Measurements from ENCODE around the gene RWDD2A.
"Not testable (repeated sequence)": the region's sequence is repeated elsewhere in the genome, so short reads cannot be mapped to it uniquely, and the experiment has no call there.

The RWDD2A gene

GRCh38 chr6:83185096-83185495 is 8.1 kb upstream of the RWDD2A start:
- Mint-ChIP-seq H3K27me3 (no peaks in the 10 kb centered on the region), H3K27ac (no peak overlapping the region), H3K36me3 (ENCODE audit: low read depth) (peaks cover 93% of the 10 kb centered on the region), H3K9me3 (no peaks in the 10 kb centered on the region), H3K4me3 (no peak overlapping the region), H3K4me1 (ENCODE audit: low read depth) (peaks cover 22% of the 10 kb centered on the region)
- no peak for DNase-seq

DNA sequence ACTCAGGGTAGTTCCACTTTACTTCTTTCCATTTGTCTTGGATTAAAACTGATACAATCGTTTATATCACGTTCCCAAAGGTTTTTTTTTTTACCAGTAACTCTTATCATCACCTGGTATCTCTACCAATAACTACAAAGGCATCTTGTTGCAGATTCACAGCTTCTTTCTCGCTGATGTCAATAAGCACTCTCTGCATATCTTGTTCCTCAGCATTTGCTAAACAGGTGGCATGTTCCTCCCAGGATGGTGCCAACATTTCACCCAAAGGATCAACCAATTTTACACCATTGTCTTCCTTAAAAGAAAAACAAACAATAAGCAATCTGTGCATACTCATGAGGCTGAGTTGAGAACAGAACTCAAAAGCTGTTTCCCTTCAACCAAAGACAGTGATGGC is 4.7 kb upstream of the RWDD2A start:
- H3K27me3 Mint-ChIP-seq: no peaks in the 10 kb centered on the region

GRCh38 chr6:83190626-83191025 is 2.5 kb upstream of the RWDD2A start:
- no peak for DNase-seq
- Mint-ChIP-seq H3K36me3 (ENCODE audit: low read depth) (peaks cover 62% of the 10 kb centered on the region), H3K9me3 (no peaks in the 10 kb centered on the region), H3K4me3 (no peak overlapping the region), H3K4me1 (ENCODE audit: low read depth) (peaks cover 42% of the 10 kb centered on the region), H3K27me3 (no peaks in the 10 kb centered on the region), H3K27ac (no peak overlapping the region)

More for the DNA sequence above, 4.7 kb upstream of the RWDD2A start:
- Mint-ChIP-seq H3K9me3 (no peaks in the 10 kb centered on the region), H3K36me3 (ENCODE audit: low read depth) (peaks cover 82% of the 10 kb centered on the region), H3K4me3 (no peak overlapping the region), H3K27ac (no peak overlapping the region), H3K4me1 (ENCODE audit: low read depth) (peaks cover 30% of the 10 kb centered on the region)
- no peak for DNase-seq

DNA sequence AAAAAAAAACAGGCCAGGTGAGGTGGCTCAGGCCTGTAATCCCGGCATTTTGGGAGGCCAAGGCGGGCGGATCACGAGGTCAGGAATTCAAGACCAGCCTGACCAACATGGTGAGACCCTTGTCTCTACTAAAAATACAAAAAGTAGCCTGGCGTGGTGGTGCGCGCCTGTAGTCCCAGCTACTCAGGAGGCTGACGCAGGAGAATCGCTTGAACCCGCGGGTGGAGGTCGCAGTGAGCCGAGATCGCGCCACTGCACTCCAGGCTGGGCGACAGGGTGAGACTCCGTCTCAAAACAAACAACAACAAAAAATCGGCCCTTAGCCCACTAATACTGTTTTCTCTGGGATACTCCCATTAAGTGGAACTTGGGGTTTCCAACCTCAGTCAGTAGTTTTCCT is 1.2 kb upstream of the RWDD2A start:
- DNase-seq, H3K27me3 Mint-ChIP-seq, H3K9me3 Mint-ChIP-seq: not testable (repeated sequence)
- peaks cover 53% of the 10 kb centered on the region for H3K36me3 Mint-ChIP-seq (ENCODE audit: low read depth)
- H3K4me3 Mint-ChIP-seq: peak overlapping the region; percentile 98
- peak overlapping the region; percentile 97 for H3K27ac Mint-ChIP-seq
- H3K4me1 Mint-ChIP-seq (ENCODE audit: low read depth): peaks cover 42% of the 10 kb centered on the region

DNA sequence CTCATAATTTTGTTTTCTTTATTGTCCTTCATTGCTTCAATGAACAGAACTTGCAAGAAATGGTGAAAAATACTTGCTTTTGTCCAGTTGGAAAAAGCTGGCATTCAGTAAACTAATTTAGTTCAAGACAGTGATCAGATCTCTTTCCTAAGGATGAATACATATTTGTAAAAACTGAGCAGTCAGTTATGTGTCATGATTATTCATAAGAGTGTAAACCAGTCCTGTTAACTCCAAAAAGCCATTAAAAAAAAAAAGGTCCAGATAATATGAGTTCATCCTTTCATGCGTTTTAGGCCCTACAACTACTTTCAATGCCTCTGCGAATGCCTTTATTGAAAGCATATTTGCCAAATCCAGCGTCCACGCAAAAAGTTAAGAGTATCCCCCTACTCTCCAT is 701 bp upstream of the RWDD2A start:
- H3K27me3 Mint-ChIP-seq: no peaks in the 10 kb centered on the region
- H3K9me3 Mint-ChIP-seq: no peaks in the 10 kb centered on the region
- H3K36me3 Mint-ChIP-seq (ENCODE audit: low read depth): peaks cover 53% of the 10 kb centered on the region
- H3K27ac Mint-ChIP-seq: peak overlapping the region; percentile 97
- H3K4me1 Mint-ChIP-seq (ENCODE audit: low read depth): peaks cover 42% of the 10 kb centered on the region
- no peak for DNase-seq
- peak overlapping the region; percentile 98 for H3K4me3 Mint-ChIP-seq

- Mint-ChIP-seq H3K4me3 (peak overlapping the region; percentile 98), H3K27me3 (no peaks in the 10 kb centered on the region), H3K36me3 (ENCODE audit: low read depth) (peaks cover 39% of the 10 kb centered on the region), H3K27ac (no peak overlapping the region), H3K9me3 (no peaks in the 10 kb centered on the region), H3K4me1 (ENCODE audit: low read depth) (peaks cover 40% of the 10 kb centered on the region)
- peak; percentile 52 for DNase-seq
Measured at GRCh38 chr6:83193747-83194566, 800 bp downstream of the RWDD2A start.

DNA sequence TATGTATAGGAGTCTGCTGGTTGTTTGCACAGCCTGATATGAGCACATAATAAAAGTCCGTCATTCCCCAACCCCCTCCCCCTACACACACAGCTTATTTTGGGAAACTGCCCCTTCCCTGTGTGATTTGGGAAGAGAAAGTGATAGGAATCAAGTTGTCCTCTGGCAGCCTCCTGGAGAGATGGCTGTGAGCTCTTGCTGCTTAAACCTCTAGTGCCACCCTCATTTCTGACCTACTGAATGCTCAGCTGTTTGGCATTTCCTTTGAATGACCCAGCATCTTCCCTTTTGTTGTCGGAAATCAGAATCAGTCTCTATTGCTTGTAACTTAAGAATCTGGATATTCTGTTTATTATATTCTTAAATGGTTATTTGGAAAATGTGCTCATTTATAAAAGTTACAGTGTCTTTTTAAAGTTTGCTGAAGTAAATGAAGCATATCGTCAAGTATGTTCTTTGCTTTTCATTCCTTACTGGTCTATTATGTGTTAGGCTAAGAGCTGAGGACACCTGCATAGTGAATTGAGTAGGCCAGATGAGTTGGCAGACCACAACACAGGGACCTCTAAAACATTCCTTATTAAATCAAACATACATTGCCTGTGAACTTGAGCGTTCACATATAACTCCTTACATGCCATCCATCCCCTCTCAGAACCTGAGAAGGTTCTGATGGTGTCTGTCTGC is 5.5 kb downstream of the RWDD2A start:
- Mint-ChIP-seq H3K36me3 (ENCODE audit: low read depth) (peaks cover 6% of the 10 kb centered on the region), H3K4me3 (no peak overlapping the region), H3K4me1 (ENCODE audit: low read depth) (peaks cover 22% of the 10 kb centered on the region), H3K9me3 (no peaks in the 10 kb centered on the region), H3K27me3 (no peaks in the 10 kb centered on the region), H3K27ac (no peak overlapping the region)
- DNase-seq: no peak

- Mint-ChIP-seq H3K27ac (no peak overlapping the region), H3K9me3 (no peaks in the 10 kb centered on the region), H3K27me3 (no peaks in the 10 kb centered on the region), H3K4me3 (no peak overlapping the region), H3K36me3 (ENCODE audit: low read depth) (peaks cover 6% of the 10 kb centered on the region), H3K4me1 (ENCODE audit: low read depth) (peaks cover 18% of the 10 kb centered on the region)
- DNase-seq: no peak
Measured at GRCh38 chr6:83199173-83199862, 6.2 kb downstream of the RWDD2A start.

DNA sequence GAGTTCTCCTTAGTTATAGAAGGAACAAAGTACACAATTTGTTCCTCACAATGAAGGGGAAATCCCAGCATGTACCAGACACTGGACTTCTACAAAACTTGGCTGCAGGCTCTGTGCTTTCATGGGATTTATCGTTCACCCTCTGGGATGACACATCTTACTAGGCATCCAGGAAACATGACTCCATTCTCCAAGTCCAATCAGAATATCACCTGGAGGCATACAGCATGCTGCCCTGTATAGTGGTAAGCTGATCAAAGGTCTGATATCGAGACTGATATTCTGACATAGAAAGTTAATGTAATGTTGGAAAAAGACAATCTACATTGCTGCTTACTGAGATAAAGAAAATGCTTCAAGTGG is 6.7 kb downstream of the RWDD2A start:
- DNase-seq: no peak
- Mint-ChIP-seq H3K9me3 (no peaks in the 10 kb centered on the region), H3K27ac (no peak overlapping the region), H3K4me1 (ENCODE audit: low read depth) (peaks cover 14% of the 10 kb centered on the region), H3K27me3 (no peaks in the 10 kb centered on the region), H3K36me3 (ENCODE audit: low read depth) (peaks cover 6% of the 10 kb centered on the region), H3K4me3 (no peak overlapping the region)

GRCh38 chr6:83202031-83202430 is 8.9 kb downstream of the RWDD2A start:
- peaks cover 6% of the 10 kb centered on the region for H3K27me3 Mint-ChIP-seq
- peaks cover 2% of the 10 kb centered on the region for H3K36me3 Mint-ChIP-seq (ENCODE audit: low read depth)
- H3K4me1 Mint-ChIP-seq (ENCODE audit: low read depth): peaks cover 8% of the 10 kb centered on the region
- H3K9me3 Mint-ChIP-seq: no peaks in the 10 kb centered on the region
- H3K4me3 Mint-ChIP-seq: no peak overlapping the region
- no peak overlapping the region for H3K27ac Mint-ChIP-seq
- no peak for DNase-seq

DNA sequence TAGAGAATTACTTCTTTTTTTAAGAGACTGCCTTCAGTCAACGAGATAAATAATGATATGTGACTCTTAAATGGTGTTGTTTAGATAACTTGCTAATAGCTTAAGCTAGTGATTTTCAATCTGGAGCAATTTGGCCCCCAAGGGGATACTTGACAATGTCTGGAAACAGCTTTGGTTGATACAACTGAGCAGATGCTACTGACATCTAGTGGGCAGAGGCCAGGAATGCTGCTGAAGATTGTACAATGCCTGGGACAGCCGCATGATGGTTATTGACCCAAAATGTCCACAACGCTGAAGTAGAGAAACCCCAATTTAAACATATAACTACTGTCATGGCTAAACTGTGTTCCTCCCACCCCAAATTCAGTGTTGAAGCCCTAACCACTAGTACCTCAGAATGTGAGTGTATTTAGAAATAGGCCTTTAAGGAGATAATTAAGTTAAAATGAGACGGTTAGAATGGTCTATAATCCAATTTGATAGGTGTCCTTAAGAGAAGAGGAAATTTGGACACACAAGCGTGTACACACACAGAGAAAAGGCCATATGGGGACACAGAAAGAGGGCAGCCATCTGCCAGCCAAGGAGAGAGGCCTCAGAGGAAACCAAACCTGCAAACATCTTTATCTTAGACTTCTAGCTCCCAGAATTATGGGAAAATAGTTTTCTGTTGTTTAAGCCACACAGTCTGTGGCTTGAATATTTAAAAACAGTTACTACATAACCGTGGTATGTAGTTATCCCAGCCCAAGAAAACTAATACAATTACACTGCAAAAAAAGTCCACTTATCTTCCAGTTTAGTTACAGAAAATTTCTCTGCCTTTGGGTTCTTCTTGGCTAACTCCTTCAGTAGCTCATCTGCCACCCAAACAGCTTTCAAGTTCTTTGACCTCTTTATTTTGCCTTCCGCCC is 22.2 kb downstream of the RWDD2A start:
- H3K27me3 Mint-ChIP-seq: peaks cover 6% of the 10 kb centered on the region
- H3K9me3 Mint-ChIP-seq: no peaks in the 10 kb centered on the region
- peak; percentile 49 for DNase-seq
- no peak overlapping the region for H3K27ac Mint-ChIP-seq
- peaks cover 1% of the 10 kb centered on the region for H3K4me1 Mint-ChIP-seq (ENCODE audit: low read depth)
- no peaks in the 10 kb centered on the region for H3K36me3 Mint-ChIP-seq (ENCODE audit: low read depth)
- H3K4me3 Mint-ChIP-seq: no peak overlapping the region

DNA sequence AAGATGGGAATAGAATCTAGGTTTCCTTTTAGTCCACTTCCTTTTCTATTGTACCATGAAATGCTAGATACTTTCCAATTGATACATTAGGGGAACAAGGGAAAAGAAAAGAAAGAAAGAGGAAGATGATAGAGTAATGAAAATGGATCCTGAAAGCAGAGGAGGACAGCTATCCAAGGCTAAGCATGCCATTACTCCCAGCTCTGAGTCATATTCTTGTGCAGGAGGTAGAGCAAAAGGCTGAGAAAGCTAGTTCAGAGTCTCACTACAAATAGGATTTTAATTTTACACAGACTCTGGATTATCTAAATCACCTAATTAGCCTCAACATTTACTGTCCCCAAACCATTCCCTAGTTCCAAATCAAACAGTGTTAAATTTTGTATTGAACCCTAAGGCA is 23.6 kb downstream of the RWDD2A start:
- Mint-ChIP-seq H3K27me3 (no peaks in the 10 kb centered on the region), H3K9me3 (no peaks in the 10 kb centered on the region), H3K4me3 (no peak overlapping the region), H3K36me3 (ENCODE audit: low read depth) (no peaks in the 10 kb centered on the region), H3K4me1 (ENCODE audit: low read depth) (peaks cover 1% of the 10 kb centered on the region), H3K27ac (no peak overlapping the region)
- no peak for DNase-seq

DNA sequence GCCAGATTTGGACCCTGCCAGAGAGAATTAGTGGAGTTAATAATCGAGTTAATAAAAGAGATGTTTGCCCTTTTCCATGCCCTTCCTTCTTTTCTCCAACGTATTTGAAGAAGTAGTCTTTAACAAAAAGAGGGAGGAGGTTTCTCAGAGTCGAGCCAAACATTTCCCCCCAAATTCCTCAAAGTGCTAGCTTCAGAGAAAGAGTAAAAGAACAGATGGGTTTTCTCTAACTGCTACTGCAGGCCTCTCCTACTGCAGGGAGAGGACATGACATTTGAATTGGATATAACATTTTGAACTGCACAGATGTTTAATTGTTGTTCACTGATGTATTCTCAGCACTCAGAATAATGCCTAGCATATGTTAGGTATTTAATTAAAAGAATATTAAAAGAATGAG is 25.5 kb downstream of the RWDD2A start:
- no peak overlapping the region for H3K27ac Mint-ChIP-seq
- H3K4me3 Mint-ChIP-seq: no peak overlapping the region
- H3K4me1 Mint-ChIP-seq (ENCODE audit: low read depth): peaks cover 1% of the 10 kb centered on the region
- no peaks in the 10 kb centered on the region for H3K9me3 Mint-ChIP-seq
- no peaks in the 10 kb centered on the region for H3K27me3 Mint-ChIP-seq
- no peak for DNase-seq
- H3K36me3 Mint-ChIP-seq (ENCODE audit: low read depth): no peaks in the 10 kb centered on the region

DNA sequence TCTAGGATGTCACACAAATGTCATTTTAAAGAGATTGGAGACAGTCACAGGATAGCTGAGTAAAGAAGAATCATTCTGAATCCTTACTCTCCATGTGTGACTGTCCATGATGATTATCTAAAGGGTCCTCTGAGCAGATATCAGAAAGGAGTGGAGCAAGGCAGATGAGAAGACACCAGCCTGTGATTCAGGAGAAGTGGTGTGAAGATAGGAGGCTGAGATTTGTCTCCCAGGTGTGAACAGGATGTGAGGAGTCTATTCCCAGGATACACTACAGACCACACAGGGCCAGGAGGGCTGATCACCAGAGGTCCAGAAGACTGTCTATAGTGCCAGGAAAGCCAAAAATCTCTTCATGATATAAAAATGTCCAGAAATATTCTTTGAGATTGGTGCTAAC is 27.0 kb downstream of the RWDD2A start:
- DNase-seq: no peak
- peaks cover 1% of the 10 kb centered on the region for H3K4me1 Mint-ChIP-seq (ENCODE audit: low read depth)
- no peaks in the 10 kb centered on the region for H3K27me3 Mint-ChIP-seq
- no peaks in the 10 kb centered on the region for H3K36me3 Mint-ChIP-seq (ENCODE audit: low read depth)
- H3K4me3 Mint-ChIP-seq: no peak overlapping the region
- no peaks in the 10 kb centered on the region for H3K9me3 Mint-ChIP-seq
- no peak overlapping the region for H3K27ac Mint-ChIP-seq

Measured in activated T-cell treated with anti-CD3 and anti-CD28 coated beads, Interleukin-2, amount 50 U/mL, for 24 hours (primary cell).